B cell (primary cell): Measurements from ENCODE around the gene VWA8. TPM values are rescaled to one million over a fixed set of nuclear protein-coding genes. Genes with fewer than 3 reads are reported as not detected.

Source experiments
- ATAC-seq: fragments of 200-7000 bp; cut with Tn5 transposase; one replicate; pipeline ENCODE4 v1.10.0; 2021; ENCODE audit warnings: low read depth, mild to moderate bottlenecking, moderate number of reproducible peaks, moderate library complexity
- CTCF ChIA-PET: fragments of 350-600 bp; sonication (Branson Sonifier 250); formaldehyde crosslinking; loops from one replicate; lab custom pipeline; 2021; ENCODE audit warnings: antibody characterized with exemption, inconsistent platforms; lab: Charles Lee
- POLR2A ChIA-PET: fragments of 350-600 bp; sonication (Branson Sonifier 250); formaldehyde crosslinking; loops from one replicate; lab custom pipeline; 2021; ENCODE audit warnings: antibody characterized with exemption; lab: Charles Lee
- DNase-seq: peaks from one replicate; pipeline ENCODE4 v3.0.0; 2013
- H2AFZ ChIP-seq: 2 replicates; pipeline ENCODE4 v1.6.1; 2012; ENCODE audit warnings: mild to moderate bottlenecking, low read depth, low read length; ENCODE audit not compliant: insufficient read depth, poor library complexity, severe bottlenecking
- H3K27ac ChIP-seq, 2 donors: 1 replicate in 1 of 2; 2 replicates in 1 of 2; pipeline ENCODE4 v1.5.1; 2012 to 2013; ENCODE audit warnings: low read length in 2 of 2, mild to moderate bottlenecking in 2 of 2, moderate library complexity in 1 of 2
- H3K27me3 ChIP-seq, 4 experiments: fragments of 200-600 bp in 1 of 4; sonication (generic) in 1 of 4; replicated peaks in 1 of 4; 1 replicate in 2 of 4; 2 replicates in 2 of 4; pipeline versions ENCODE4 v1.6.1 to v1.7.0; 2013 to 2016; ENCODE audit warnings: low read length in 3 of 4, mild to moderate bottlenecking in 2 of 4, mixed read lengths in 1 of 4, moderate library complexity in 1 of 4; ENCODE audit not compliant: insufficient read depth in 4 of 4, control insufficient read depth in 3 of 4; ENCODE audit errors: control extremely low read depth in 1 of 4
- H3K36me3 ChIP-seq, 2 experiments: replicated peaks in 1 of 2; 1 replicate in 1 of 2; 2 replicates in 1 of 2; pipeline versions ENCODE4 v1.6.1 to v1.7.1; 2013; ENCODE audit warnings: low read length in 1 of 2; ENCODE audit not compliant: insufficient read depth in 2 of 2, control insufficient read depth in 1 of 2; ENCODE audit errors: control extremely low read depth in 1 of 2, extremely low read depth in 1 of 2
- H3K4me1 ChIP-seq, 2 donors: fragments of 200-600 bp in 1 of 2; sonication (generic) in 1 of 2; 1 replicate in 1 of 2; 2 replicates in 1 of 2; pipeline versions ENCODE4 v1.5.1 to v1.6.1; 2013 to 2017; ENCODE audit warnings: low read length in 2 of 2; ENCODE audit not compliant: control insufficient read depth in 2 of 2, insufficient read depth in 2 of 2
- H3K4me2 ChIP-seq: replicated peaks from 2 replicates; pipeline ENCODE3; 2012; ENCODE audit warnings: mild to moderate bottlenecking, low read depth, low read length; ENCODE audit not compliant: poor library complexity, severe bottlenecking
- H3K4me3 ChIP-seq, 5 experiments: fragments of 200-600 bp in 1 of 5; sonication (generic) in 1 of 5; 1 replicate in 3 of 5; 2 replicates in 2 of 5; pipeline versions ENCODE4 v1.5.1 to v1.7.0; 2011 to 2016; ENCODE audit warnings: low read length in 4 of 5, mild to moderate bottlenecking in 4 of 5, low read depth in 2 of 5, control low read depth in 1 of 5, moderate library complexity in 1 of 5; ENCODE audit not compliant: insufficient read depth in 1 of 5; ENCODE audit errors: control extremely low read depth in 1 of 5, extremely low read depth in 1 of 5
- H3K79me2 ChIP-seq: fragments of 200-600 bp; sonication (generic); one replicate; pipeline ENCODE4 v1.6.0; 2016; ENCODE audit warnings: low read length; ENCODE audit not compliant: control insufficient read depth, insufficient read depth
- H3K9ac ChIP-seq: fragments of 200-600 bp; sonication (generic); 2 replicates; pipeline ENCODE4 v1.6.1; 2017; ENCODE audit warnings: mild to moderate bottlenecking, low read length, moderate library complexity
- H3K9me3 ChIP-seq, 3 donors: one replicate each; pipeline versions ENCODE4 v1.6.1 to v1.7.1; 2013; ENCODE audit warnings: low read length in 2 of 3; ENCODE audit not compliant: control insufficient read depth in 2 of 3, insufficient read depth in 1 of 3; ENCODE audit errors: control extremely low read depth in 1 of 3
- H4K20me1 ChIP-seq: 2 replicates; pipeline ENCODE4 v1.6.0; 2012; ENCODE audit warnings: mild to moderate bottlenecking, low read length; ENCODE audit not compliant: insufficient read depth, control insufficient read depth, poor library complexity, severe bottlenecking
- H3K27ac Mint-ChIP-seq: one replicate; pipeline ENCODE4 v1.8.0; 2021; ENCODE audit warnings: mixed read lengths
- H3K27me3 Mint-ChIP-seq: one replicate; pipeline ENCODE4 v1.8.0; 2021; ENCODE audit warnings: mixed read lengths
- H3K4me1 Mint-ChIP-seq: one replicate; pipeline ENCODE4 v1.8.0; 2021; ENCODE audit warnings: mixed read lengths
- H3K4me3 Mint-ChIP-seq: one replicate; pipeline ENCODE4 v1.8.0; 2021; ENCODE audit warnings: mixed read lengths
- H3K9me3 Mint-ChIP-seq: one replicate; pipeline ENCODE4 v1.8.0; 2022; ENCODE audit warnings: mixed read lengths; ENCODE audit not compliant: insufficient read depth
- EZH2 ChIP-seq: IDR thresholded peaks from 2 replicates; pipeline ENCODE4 v1.6.1; 2012; ENCODE audit warnings: borderline replicate concordance, low read depth, mild to moderate bottlenecking, moderate library complexity, low read length; ENCODE audit not compliant: insufficient read depth, poor library complexity, severe bottlenecking
- WGBS: methylation state at CpG from one replicate; pipeline ENCODE4 v1.1.5; 2013; ENCODE audit warnings: missing lambda C conversion rate; ENCODE audit not compliant: insufficient coverage; 5-methylcytosine and 5-hydroxymethylcytosine counted together
- intact Hi-C: fragments of 100-400 bp; cut with micrococcal nuclease; formaldehyde crosslinking; loops from one replicate; pipeline ENCODE4 v1.10.0; 2022
- polyA plus RNA-seq: library from polyadenylated mRNA; depleted of rRNA; stranded (reverse); fragments of >200 nt; gene quantifications from 2 replicates; pipeline ENCODE4 v1.2.3, GENCODE V29; 2012
- total RNA-seq, 2 donors: library from RNA; stranded (reverse); fragments of 120-200 nt in 1 of 2; gene quantifications; 1 replicate in 1 of 2; 2 replicates in 1 of 2; pipeline versions ENCODE4 v1.2.3 to v1.2.4, GENCODE V29; 2013 to 2022
- TF ChIP-seq, protein P1 (sequence below): fragments of 200-600 bp; IDR thresholded peaks from one replicate; pipeline ENCODE4 v1.8.0; 2022; ENCODE audit warnings: antibody characterized with exemption, mild to moderate bottlenecking

VWA8 gene
- total and polyA plus RNA-seq, 2 donors (not counting 1 experiment from before 2014, with no cell fraction given): 6.0 to 19.7 TPM

DNA sequence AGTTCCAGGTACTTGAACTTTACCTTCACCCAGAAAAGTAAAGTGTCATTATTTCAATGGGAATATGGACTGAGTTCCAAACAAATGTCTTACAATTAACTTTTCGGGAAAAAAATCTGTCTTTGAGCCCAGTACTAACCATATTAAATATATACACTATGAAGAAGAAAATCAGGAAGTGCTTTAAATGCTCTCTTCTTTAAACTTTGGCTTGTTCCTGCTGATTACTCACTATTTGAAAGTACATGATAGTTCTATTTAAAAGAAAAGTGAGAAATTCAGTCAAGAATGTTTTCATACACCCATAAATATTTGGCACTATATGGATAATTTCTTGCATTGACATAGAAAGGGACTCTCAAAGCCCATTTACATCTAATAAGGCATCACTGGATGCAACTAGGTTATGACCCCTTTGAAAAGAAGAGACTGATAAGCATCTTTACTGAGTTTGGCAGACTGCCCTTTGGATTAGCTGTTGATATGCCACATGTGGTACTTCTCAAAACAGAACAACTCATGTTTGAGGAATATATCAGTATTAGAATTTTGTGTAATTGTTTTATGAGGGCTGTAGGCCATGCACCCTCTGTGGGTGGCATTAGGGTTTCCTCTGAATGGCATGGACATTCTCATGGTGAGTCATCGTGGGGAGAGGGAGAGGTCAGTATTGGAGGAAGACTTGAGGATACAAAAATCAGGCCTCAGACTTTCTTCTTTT, 25.0 kb upstream of the VWA8 start:
- Histone ChIP-seq H3K4me2 (no peak overlapping the region), H3K79me2 (no peaks in the 10 kb centered on the region), H3K9ac (no peak overlapping the region), H2AFZ (no peak overlapping the region), H3K27me3 (peaks cover 0 to 5% (median 3%) of the 10 kb centered on the region in 4 experiments), H3K4me1 (no peaks in the 10 kb centered on the region), H3K4me3 (no peak overlapping the region), H4K20me1 (no peaks in the 10 kb centered on the region), H3K36me3 (no peaks in the 10 kb centered on the region), H3K27ac (no peak overlapping the region), H3K9me3 (no peaks in the 10 kb centered on the region)
- intact Hi-C loops: no loop called here
- ATAC-seq (no peak), DNase-seq (no peak)
- no peaks in the 10 kb centered on the region for H3K4me1 Mint-ChIP-seq
- peaks cover 35% of the 10 kb centered on the region for H3K27me3 Mint-ChIP-seq
- H3K9me3 Mint-ChIP-seq: no peaks in the 10 kb centered on the region
- TF ChIP-seq, protein P1, sequence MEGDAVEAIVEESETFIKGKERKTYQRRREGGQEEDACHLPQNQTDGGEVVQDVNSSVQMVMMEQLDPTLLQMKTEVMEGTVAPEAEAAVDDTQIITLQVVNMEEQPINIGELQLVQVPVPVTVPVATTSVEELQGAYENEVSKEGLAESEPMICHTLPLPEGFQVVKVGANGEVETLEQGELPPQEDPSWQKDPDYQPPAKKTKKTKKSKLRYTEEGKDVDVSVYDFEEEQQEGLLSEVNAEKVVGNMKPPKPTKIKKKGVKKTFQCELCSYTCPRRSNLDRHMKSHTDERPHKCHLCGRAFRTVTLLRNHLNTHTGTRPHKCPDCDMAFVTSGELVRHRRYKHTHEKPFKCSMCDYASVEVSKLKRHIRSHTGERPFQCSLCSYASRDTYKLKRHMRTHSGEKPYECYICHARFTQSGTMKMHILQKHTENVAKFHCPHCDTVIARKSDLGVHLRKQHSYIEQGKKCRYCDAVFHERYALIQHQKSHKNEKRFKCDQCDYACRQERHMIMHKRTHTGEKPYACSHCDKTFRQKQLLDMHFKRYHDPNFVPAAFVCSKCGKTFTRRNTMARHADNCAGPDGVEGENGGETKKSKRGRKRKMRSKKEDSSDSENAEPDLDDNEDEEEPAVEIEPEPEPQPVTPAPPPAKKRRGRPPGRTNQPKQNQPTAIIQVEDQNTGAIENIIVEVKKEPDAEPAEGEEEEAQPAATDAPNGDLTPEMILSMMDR: no peak
- no peak for TF ChIP-seq EZH2
- no peak overlapping the region for H3K4me3 Mint-ChIP-seq
- WGBS: 92% methylated on average over 1 of the region's 2 CpGs
- H3K27ac Mint-ChIP-seq: no peak overlapping the region
- ChIA-PET CTCF (no interaction called here), POLR2A (no interaction called here)

DNA sequence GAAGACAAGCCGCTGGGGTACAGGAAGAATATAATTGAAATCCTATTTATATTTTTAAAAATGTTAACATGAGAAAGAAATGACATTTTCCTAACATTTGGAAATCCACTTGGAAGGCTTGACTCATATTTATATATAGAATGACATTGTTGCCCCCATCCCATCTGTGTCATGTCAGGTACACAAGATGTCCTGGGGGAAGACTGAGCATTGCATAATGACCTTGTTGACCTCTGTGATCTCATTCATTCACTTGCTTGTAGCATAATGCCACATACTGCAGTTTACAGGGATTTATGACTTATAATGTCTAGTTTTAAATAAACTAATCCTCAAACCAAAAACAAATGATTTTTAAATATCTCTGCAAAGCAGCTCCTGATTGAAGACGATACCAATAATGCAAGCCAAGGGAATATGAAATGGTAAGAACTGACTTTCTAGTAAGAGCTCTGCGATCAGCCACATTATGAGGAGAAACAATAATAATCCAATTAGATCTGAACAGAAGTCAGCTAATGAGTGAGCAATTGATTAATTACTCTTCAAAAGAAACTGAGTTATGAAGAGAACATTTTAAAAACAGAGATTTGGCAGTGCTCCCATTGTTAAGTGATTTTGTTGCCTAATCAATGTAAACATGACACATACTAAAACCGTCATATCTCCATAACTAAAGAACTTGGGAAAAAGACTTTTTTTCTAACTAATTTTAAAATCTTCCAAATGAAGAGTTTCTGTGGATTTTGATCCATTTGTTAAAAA, 21.2 kb upstream of the VWA8 start:
- H3K9me3 Mint-ChIP-seq: no peaks in the 10 kb centered on the region
- ChIA-PET CTCF (no interaction called here), POLR2A (no interaction called here)
- no peak overlapping the region for H3K4me3 ChIP-seq
- H3K4me2 ChIP-seq: no peak overlapping the region
- no peaks in the 10 kb centered on the region for H3K9me3 ChIP-seq
- no peak overlapping the region for H3K27ac Mint-ChIP-seq
- peaks cover 21% of the 10 kb centered on the region for H3K27me3 Mint-ChIP-seq
- H3K27me3 ChIP-seq: peaks cover 0 to 4% (median 1%) of the 10 kb centered on the region in 4 experiments
- no peaks in the 10 kb centered on the region for H3K4me1 ChIP-seq
- H3K9ac ChIP-seq: no peak overlapping the region
- no peak overlapping the region for H2AFZ ChIP-seq
- ATAC-seq (no peak), DNase-seq (no peak)
- H3K79me2 ChIP-seq: no peaks in the 10 kb centered on the region
- H3K36me3 ChIP-seq: no peaks in the 10 kb centered on the region
- H3K27ac ChIP-seq: no peak overlapping the region
- no peaks in the 10 kb centered on the region for H3K4me1 Mint-ChIP-seq
- no peak overlapping the region for H3K4me3 Mint-ChIP-seq
- H4K20me1 ChIP-seq: no peaks in the 10 kb centered on the region
- intact Hi-C loops: no loop called here
- no CpG with 5 or more reads among the region's 4 CpGs for WGBS
- TF ChIP-seq, protein P1: no peak
- TF ChIP-seq EZH2: no peak
